ENCODE data around the gene PROSER2.

GRCh38 chr10:11919271-11919670 lies 96.1 kb downstream of the PROSER2 start:
- TF ChIP-seq CTCF (optimal IDR thresholded peaks at IDR 0.05 in 1 of 3, IDR thresholded peaks at IDR 0.05 in 1 of 3, conservative IDR thresholded peaks at IDR 0.05 in 1 of 3; ENCODE audit: extremely low read depth in 1 of 3, insufficient read depth in 2 of 3, low read length in 3 of 3) (no peak), EZH2 (IDR thresholded peaks at IDR 0.05; ENCODE audit: low read length) (no peak)
